Right lung (tissue), 5 donors: ENCODE data around the gene ICA1L. TPM values are rescaled to one million over a fixed set of nuclear protein-coding genes. Genes with fewer than 3 reads are reported as not detected.

Experiments used
- DNase-seq, 2 donors: peaks; one replicate each; pipeline ENCODE4 v3.0.0-alpha.2; 2013
- polyA plus RNA-seq, 5 donors: library from polyadenylated mRNA; unstranded; fragments of 120-200 nt; gene quantifications; one replicate each; pipeline versions ENCODE4 v1.2.1 to v1.2.3, GENCODE V29; 2013; ENCODE audit warnings: inconsistent platforms in 1 of 5, low replicate concordance in 1 of 5; ENCODE audit not compliant: insufficient read length in 5 of 5, insufficient read depth in 1 of 5

ICA1L gene
- polyA plus RNA-seq, 5 donors, result 10.7 to 23.4 (median 21.1) TPM

DNA sequence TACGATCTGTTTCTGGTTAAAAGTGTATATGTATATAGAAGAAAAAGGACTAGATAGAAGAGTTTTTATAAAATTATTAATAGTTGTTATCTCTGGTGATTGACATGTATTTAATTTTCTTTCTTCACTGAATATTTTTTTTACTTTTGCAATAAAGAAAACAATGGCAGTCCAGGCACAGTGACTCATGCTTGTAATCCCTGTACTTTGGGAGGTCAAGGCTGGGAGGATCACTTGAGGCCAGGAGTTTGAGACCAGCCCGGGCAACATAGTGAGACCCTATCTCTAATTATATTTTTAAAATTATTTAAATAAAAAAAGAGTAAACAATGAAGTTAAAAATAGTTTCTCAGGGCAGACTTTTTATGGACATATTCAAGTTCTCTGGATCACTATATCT is 122.1 kb downstream of the ICA1L start:
- DNase-seq, result no peak

DNA sequence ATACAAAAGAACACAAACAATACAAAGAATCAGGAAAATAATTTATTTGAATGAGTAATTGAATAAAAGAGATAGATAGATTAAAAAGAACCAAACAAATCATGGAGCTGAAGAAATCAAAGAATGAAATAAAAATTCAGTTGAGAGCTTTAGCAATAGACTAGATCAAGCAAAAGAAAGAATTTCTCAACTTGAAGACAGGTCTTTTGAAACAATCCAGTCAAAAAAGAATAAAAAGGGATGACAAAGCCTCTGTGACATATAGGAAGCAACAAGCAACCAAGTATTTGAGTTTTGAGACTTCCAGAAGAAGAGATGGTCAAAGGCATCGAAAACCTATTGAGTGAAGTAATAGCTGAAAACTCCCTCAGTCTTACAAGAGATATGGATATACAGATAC is 128.0 kb downstream of the ICA1L start:
- no peak for DNase-seq

DNA sequence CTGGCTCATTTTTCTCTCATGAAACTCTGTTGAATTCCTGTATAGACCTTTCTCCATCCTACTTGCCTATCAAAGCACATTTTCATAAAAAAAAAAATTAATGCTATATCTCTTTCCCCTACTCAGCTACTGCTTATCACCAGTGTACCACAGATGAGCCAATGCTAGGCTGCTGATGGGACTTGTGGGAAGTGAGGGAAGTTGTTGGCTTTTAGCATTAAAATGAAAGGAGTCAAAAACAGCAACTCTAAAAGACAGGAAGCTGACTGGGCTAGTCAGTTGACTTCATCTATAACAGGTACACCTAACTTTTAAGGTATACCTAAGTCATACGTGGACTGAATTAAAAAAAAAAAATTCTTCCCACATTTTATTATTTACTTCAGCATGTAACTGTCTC is 134.7 kb downstream of the ICA1L start:
- no peak for DNase-seq

DNA sequence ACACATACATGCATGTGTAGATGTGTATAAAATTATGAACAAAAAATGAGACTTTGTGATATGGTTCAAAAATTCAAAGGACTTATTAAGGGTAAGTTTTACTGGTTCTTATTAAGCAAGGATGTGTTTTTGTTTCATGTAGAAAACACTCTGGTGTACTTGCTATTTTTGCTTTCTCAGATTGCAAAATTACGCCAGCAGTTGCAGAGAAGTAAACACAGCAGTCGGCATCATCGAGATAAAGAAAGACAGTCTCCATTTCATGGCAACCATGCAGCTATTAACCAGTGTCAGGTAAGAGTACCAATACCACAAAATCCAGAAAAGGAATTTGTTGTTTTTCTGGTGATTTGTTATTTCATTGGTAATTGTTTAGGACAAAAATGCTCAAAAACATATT is 145.5 kb downstream of the ICA1L start:
- DNase-seq, result peak; percentile 2 to 7

DNA sequence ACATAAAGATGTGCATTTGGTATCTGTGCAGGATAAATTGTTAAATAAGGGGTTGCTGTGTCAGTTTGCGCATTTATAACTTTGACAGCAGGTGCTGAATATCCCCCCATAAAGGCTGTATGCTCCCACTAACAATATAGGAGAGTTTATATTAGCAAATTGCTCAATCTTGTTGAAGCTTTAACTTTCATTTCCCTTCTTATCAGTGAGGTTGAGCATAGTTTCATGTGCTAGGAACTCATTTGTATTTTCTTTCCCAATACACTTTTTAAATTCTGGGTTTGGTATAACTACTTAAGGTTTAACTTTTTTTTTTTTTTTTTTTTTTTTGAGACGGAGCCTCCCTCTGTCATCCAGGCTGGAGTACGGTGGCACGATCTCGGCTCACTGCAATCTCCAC is 147.8 kb downstream of the ICA1L start:
- DNase-seq, result no peak

Other genes with a start within 250 kb of the ICA1L start
- 10 to 100 TPM; 18.8 to 26.1 (median 23.0) TPM for gene FAM117B, start 236.8 kb downstream of the ICA1L start, polyA plus RNA-seq
- 10 to 100 TPM; 61.3 to 93.4 (median 87.5) TPM for gene WDR12, start 39.9 kb upstream of the ICA1L start, polyA plus RNA-seq
- 10 to 100 TPM; 10.3 to 21.3 (median 18.2) TPM for gene CARF, start 40.5 kb upstream of the ICA1L start, polyA plus RNA-seq
- gene NBEAL1, start 143.1 kb upstream of the ICA1L start, polyA plus RNA-seq, result 10 to 100 TPM in 4 of 5 donors, 1 to 10 TPM in 1; 6.2 to 18.1 (median 15.5) TPM